ENCODE measurements around the gene L3MBTL4. TPM values are rescaled to one million over a fixed set of nuclear protein-coding genes. Genes with fewer than 3 reads are reported as not detected.

Gene L3MBTL4
- total RNA-seq, 1 experiment from 2014 or later, result not detected

DNA sequence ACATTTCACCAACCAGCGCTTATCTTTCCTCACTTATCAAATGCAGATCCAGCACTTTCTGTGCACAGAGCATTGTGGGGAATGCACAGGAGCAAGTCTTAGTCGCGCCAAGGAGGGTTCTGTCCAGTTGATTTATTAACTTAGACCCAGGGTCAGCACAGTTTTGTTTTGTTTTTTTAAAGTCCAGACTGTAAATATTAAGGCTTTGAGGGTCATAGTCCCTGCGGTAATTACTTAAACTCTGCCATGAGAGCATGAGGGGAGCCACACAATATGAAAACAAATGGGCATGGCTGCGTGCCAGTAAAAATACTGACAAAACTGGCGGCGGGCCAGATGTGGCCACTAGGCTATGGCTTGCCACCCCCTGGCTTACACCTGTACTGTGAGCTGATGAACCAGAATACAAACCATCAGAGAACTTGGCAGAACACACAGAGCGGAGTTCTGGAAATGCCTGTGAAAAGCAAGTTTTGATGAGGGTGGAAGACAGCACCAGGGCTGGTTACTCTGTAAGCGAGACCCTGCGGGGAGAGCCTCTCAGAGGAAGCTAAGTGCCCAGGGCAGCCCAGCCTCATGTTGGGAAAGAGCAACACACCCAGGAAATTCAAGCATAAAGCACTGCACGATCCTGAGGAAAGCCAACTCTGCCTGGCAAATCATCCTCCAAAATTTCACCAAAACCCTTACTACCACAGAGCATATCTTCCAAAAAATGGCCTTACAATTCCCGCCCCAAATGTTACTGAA, 43.6 kb downstream of the L3MBTL4 start:
- Histone ChIP-seq H3K36me3 (ENCODE audit: insufficient read depth, low read length, poor library complexity, severe bottlenecking) (no peaks in the 10 kb centered on the region), H3K9me3 (ENCODE audit: low read depth, low read length, poor library complexity, severe bottlenecking) (peaks cover 29% of the 10 kb centered on the region), H3K27ac (ENCODE audit: low read depth, low read length, poor library complexity, severe bottlenecking) (no peak overlapping the region), H3K27me3 (replicated peaks; ENCODE audit: insufficient read depth, low read depth, low read length, poor library complexity) (no peaks in the 10 kb centered on the region), H3K4me1 (ENCODE audit: insufficient read depth, low read length, poor library complexity, severe bottlenecking) (no peaks in the 10 kb centered on the region), H3K4me3 (ENCODE audit: low read depth, low read length, poor library complexity, severe bottlenecking) (no peak overlapping the region)
- BruUV-seq (replicated peaks), result no TSS peak
- TF ChIP-seq EZH2 (IDR thresholded peaks at IDR 0.05; ENCODE audit: borderline replicate concordance, low read depth, low read length, poor library complexity, severe bottlenecking) (no peak), CTCF (conservative IDR thresholded peaks at IDR 0.05; ENCODE audit: low read depth, low read length) (no peak)
- ChIA-PET POLR2A (ENCODE audit: low non-redundant PET) (no interaction called here), CTCF (no interaction called here)
- intact Hi-C loops (cut with micrococcal nuclease; ENCODE audit: unreplicated experiment), result no loop called here
- DNase-seq (ENCODE audit: low spot score), result no peak

- H3K4me3 ChIP-seq (ENCODE audit: low read depth, low read length, poor library complexity, severe bottlenecking), result no peak overlapping the region
- H3K36me3 ChIP-seq (ENCODE audit: insufficient read depth, low read length, poor library complexity, severe bottlenecking), result no peaks in the 10 kb centered on the region
- TF ChIP-seq EZH2 (IDR thresholded peaks at IDR 0.05; ENCODE audit: borderline replicate concordance, low read depth, low read length, poor library complexity, severe bottlenecking) (no peak), CTCF (conservative IDR thresholded peaks at IDR 0.05; ENCODE audit: low read depth, low read length) (no peak)
- ChIA-PET CTCF (no interaction called here), POLR2A (ENCODE audit: low non-redundant PET) (no interaction called here)
- H3K9me3 ChIP-seq (ENCODE audit: low read depth, low read length, poor library complexity, severe bottlenecking), result peaks cover 25% of the 10 kb centered on the region
- no peak overlapping the region for H3K27ac ChIP-seq (ENCODE audit: low read depth, low read length, poor library complexity, severe bottlenecking)
- BruUV-seq (replicated peaks), result no TSS peak
- H3K27me3 ChIP-seq (replicated peaks; ENCODE audit: insufficient read depth, low read depth, low read length, poor library complexity), result no peaks in the 10 kb centered on the region
- intact Hi-C loops (cut with micrococcal nuclease; ENCODE audit: unreplicated experiment), result no loop called here
- no peaks in the 10 kb centered on the region for H3K4me1 ChIP-seq (ENCODE audit: insufficient read depth, low read length, poor library complexity, severe bottlenecking)
- DNase-seq (ENCODE audit: low spot score), result no peak
Measured at GRCh38 chr18:6370410-6370809, 44.3 kb downstream of the L3MBTL4 start.

- Histone ChIP-seq H3K36me3 (ENCODE audit: insufficient read depth, low read length, poor library complexity, severe bottlenecking) (no peaks in the 10 kb centered on the region), H3K27me3 (replicated peaks; ENCODE audit: insufficient read depth, low read depth, low read length, poor library complexity) (no peaks in the 10 kb centered on the region), H3K27ac (ENCODE audit: low read depth, low read length, poor library complexity, severe bottlenecking) (no peak overlapping the region), H3K9me3 (ENCODE audit: low read depth, low read length, poor library complexity, severe bottlenecking) (peaks cover 25% of the 10 kb centered on the region), H3K4me3 (ENCODE audit: low read depth, low read length, poor library complexity, severe bottlenecking) (no peak overlapping the region), H3K4me1 (ENCODE audit: insufficient read depth, low read length, poor library complexity, severe bottlenecking) (no peaks in the 10 kb centered on the region)
- intact Hi-C loops (cut with micrococcal nuclease; ENCODE audit: unreplicated experiment), result no loop called here
- ChIA-PET POLR2A (ENCODE audit: low non-redundant PET) (no interaction called here), CTCF (no interaction called here)
- TF ChIP-seq EZH2 (IDR thresholded peaks at IDR 0.05; ENCODE audit: borderline replicate concordance, low read depth, low read length, poor library complexity, severe bottlenecking) (no peak), CTCF (conservative IDR thresholded peaks at IDR 0.05; ENCODE audit: low read depth, low read length) (no peak)
- BruUV-seq (replicated peaks), result no TSS peak
- DNase-seq (ENCODE audit: low spot score), result no peak
Measured at GRCh38 chr18:6368017-6368416, 46.7 kb downstream of the L3MBTL4 start.
